ENCODE data around the gene MRPL58. TPM values are rescaled to one million over a fixed set of nuclear protein-coding genes. Genes with fewer than 3 reads are reported as not detected.
A peak's percentile ranks its signal among the peaks of the same experiment; 100 is the strongest.

MRPL58 gene
- total and polyA plus RNA-seq, 2 donors (not counting 1 experiment from before 2014, with no cell fraction given), result 20.8 to 21.6 TPM

- ChIA-PET CTCF (interaction anchor here (0.8 to 2.3 kb wide), 5 partner anchors 12 to 124 kb away, joined by 3 to 6 read pairs (median 4); partner anchors contain the start of gene MRPL58), POLR2A (no interaction called here)
- Histone ChIP-seq H3K9me3 (ENCODE audit: control extremely low read depth in 1 of 3, control insufficient read depth in 2 of 3, insufficient read depth in 1 of 3, low read length in 2 of 3) (no peaks in the 10 kb centered on the region), H3K27me3 (replicated peaks in 1 of 4; ENCODE audit: control extremely low read depth in 1 of 4, control insufficient read depth in 3 of 4, insufficient read depth in 4 of 4, low read length in 3 of 4) (no peaks in the 10 kb centered on the region), H3K9ac (ENCODE audit: low read length) (peak overlapping the region; percentile 95), H3K36me3 (replicated peaks in 1 of 2; ENCODE audit: control extremely low read depth in 1 of 2, control insufficient read depth in 1 of 2, extremely low read depth in 1 of 2, insufficient read depth in 2 of 2, low read length in 1 of 2) (peaks cover 0 to 7% of the 10 kb centered on the region in 2 experiments), H3K27ac (ENCODE audit: low read length in 2 of 2) (no peak overlapping the region), H4K20me1 (ENCODE audit: control insufficient read depth, insufficient read depth, low read length, poor library complexity, severe bottlenecking) (no peaks in the 10 kb centered on the region), H3K4me2 (replicated peaks; ENCODE audit: low read depth, low read length, poor library complexity, severe bottlenecking) (peak overlapping the region; percentile 93), H3K79me2 (ENCODE audit: control insufficient read depth, insufficient read depth, low read length) (peaks cover 17% of the 10 kb centered on the region), H3K4me1 (ENCODE audit: control insufficient read depth in 2 of 2, insufficient read depth in 2 of 2, low read length in 2 of 2) (peaks cover 13 to 16% of the 10 kb centered on the region in 2 donors), H3K4me3 (ENCODE audit: control extremely low read depth in 1 of 5, extremely low read depth in 1 of 5, insufficient read depth in 1 of 5, low read depth in 2 of 5, low read length in 4 of 5) (peak overlapping the region in 1 of 5 experiments; percentile 94), H2AFZ (ENCODE audit: insufficient read depth, low read depth, low read length, poor library complexity, severe bottlenecking) (no peak overlapping the region)
- peak overlapping the region; percentile 93 for H3K4me3 Mint-ChIP-seq
- no peaks in the 10 kb centered on the region for H3K9me3 Mint-ChIP-seq (ENCODE audit: insufficient read depth)
- intact Hi-C loops (cut with micrococcal nuclease), result loop anchor here (5.0 to 10.0 kb wide), 2 partner anchors 134 to 156 kb away; partner anchors contain the start of genes NUP85 and SUMO2
- DNase-seq, result no peak
- H3K27ac Mint-ChIP-seq, result peak overlapping the region; percentile 92
- no peaks in the 10 kb centered on the region for H3K27me3 Mint-ChIP-seq
- H3K4me1 Mint-ChIP-seq, result peaks cover 27% of the 10 kb centered on the region
- TF ChIP-seq CTCF (IDR thresholded peaks at IDR 0.05), result no peak
- TF ChIP-seq EZH2 (IDR thresholded peaks at IDR 0.05; ENCODE audit: borderline replicate concordance, insufficient read depth, low read depth, low read length, poor library complexity, severe bottlenecking), result no peak
- WGBS (ENCODE audit: insufficient coverage), result 63% methylated on average over 3 of the region's 5 CpGs
- ATAC-seq (ENCODE audit: low read depth), result no peak
These were observed 35.9 kb downstream of the MRPL58 start for GRCh38 chr17:75048249-75048878.

GRCh38 chr17:75049057-75049456 lies 36.6 kb downstream of the MRPL58 start:
- H3K27ac ChIP-seq (ENCODE audit: low read length in 2 of 2), result no peak overlapping the region
- H3K4me2 ChIP-seq (replicated peaks; ENCODE audit: low read depth, low read length, poor library complexity, severe bottlenecking), result no peak overlapping the region
- no peak for DNase-seq
- H3K9me3 ChIP-seq (ENCODE audit: control extremely low read depth in 1 of 3, control insufficient read depth in 2 of 3, insufficient read depth in 1 of 3, low read length in 2 of 3), result no peaks in the 10 kb centered on the region
- H3K79me2 ChIP-seq (ENCODE audit: control insufficient read depth, insufficient read depth, low read length), result peaks cover 17% of the 10 kb centered on the region
- TF ChIP-seq EZH2 (IDR thresholded peaks at IDR 0.05; ENCODE audit: borderline replicate concordance, insufficient read depth, low read depth, low read length, poor library complexity, severe bottlenecking), result no peak
- no peak for TF ChIP-seq CTCF (IDR thresholded peaks at IDR 0.05)
- intact Hi-C loops (cut with micrococcal nuclease), result loop anchor here (5.0 to 10.0 kb wide), 2 partner anchors 133 to 156 kb away; partner anchors contain the start of genes NUP85 and SUMO2
- no peak overlapping the region for H3K4me3 ChIP-seq (ENCODE audit: control extremely low read depth in 1 of 5, extremely low read depth in 1 of 5, insufficient read depth in 1 of 5, low read depth in 2 of 5, low read length in 4 of 5)
- peaks cover 13 to 16% of the 10 kb centered on the region in 2 donors for H3K4me1 ChIP-seq (ENCODE audit: control insufficient read depth in 2 of 2, insufficient read depth in 2 of 2, low read length in 2 of 2)
- H2AFZ ChIP-seq (ENCODE audit: insufficient read depth, low read depth, low read length, poor library complexity, severe bottlenecking), result no peak overlapping the region
- H3K4me1 Mint-ChIP-seq, result peaks cover 27% of the 10 kb centered on the region
- H3K27ac Mint-ChIP-seq, result peak overlapping the region; percentile 23
- no peak overlapping the region for H3K9ac ChIP-seq (ENCODE audit: low read length)
- H4K20me1 ChIP-seq (ENCODE audit: control insufficient read depth, insufficient read depth, low read length, poor library complexity, severe bottlenecking), result no peaks in the 10 kb centered on the region
- H3K9me3 Mint-ChIP-seq (ENCODE audit: insufficient read depth), result no peaks in the 10 kb centered on the region
- ChIA-PET POLR2A (interaction anchor here (0.6 kb wide), 1 partner anchor 321 kb away, joined by 5 read pairs; no protein-coding TSS in a partner anchor), CTCF (interaction anchor here (0.8 to 2.3 kb wide), 5 partner anchors 11 to 123 kb away, joined by 3 to 6 read pairs (median 4); partner anchors contain the start of gene MRPL58)
- H3K4me3 Mint-ChIP-seq, result peak overlapping the region; percentile 93
- no peaks in the 10 kb centered on the region for H3K27me3 Mint-ChIP-seq
- peaks cover 0 to 12% of the 10 kb centered on the region in 2 experiments for H3K36me3 ChIP-seq (replicated peaks in 1 of 2; ENCODE audit: control extremely low read depth in 1 of 2, control insufficient read depth in 1 of 2, extremely low read depth in 1 of 2, insufficient read depth in 2 of 2, low read length in 1 of 2)
- no peak for ATAC-seq (ENCODE audit: low read depth)
- no peaks in the 10 kb centered on the region for H3K27me3 ChIP-seq (replicated peaks in 1 of 4; ENCODE audit: control extremely low read depth in 1 of 4, control insufficient read depth in 3 of 4, insufficient read depth in 4 of 4, low read length in 3 of 4)
- 92% methylated on average over 2 of the region's 5 CpGs for WGBS (ENCODE audit: insufficient coverage)

All from B cell (primary cell).